KMS-11 (cell line): ENCODE measurements around the gene GRK3.
A peak's percentile ranks its signal among the peaks of the same experiment; 100 is the strongest.

Experiments used
- H2AFZ ChIP-seq: fragments of 200-600 bp; sonication (generic); 2 replicates; pipeline ENCODE4 v1.6.1; 2016; ENCODE audit warnings: antibody characterized with exemption, mixed run types, low read depth
- H3K27ac ChIP-seq: fragments of 200-600 bp; sonication (generic); 2 replicates; pipeline ENCODE4 v1.6.1; 2016; ENCODE audit warnings: mild to moderate bottlenecking, mixed run types
- H3K27me3 ChIP-seq: fragments of 200-600 bp; sonication (generic); 2 replicates; pipeline ENCODE4 v1.6.1; 2017; ENCODE audit warnings: mild to moderate bottlenecking, low read depth, mixed run types, moderate library complexity; ENCODE audit not compliant: insufficient read depth
- H3K36me3 ChIP-seq: fragments of 200-600 bp; sonication (generic); 2 replicates; pipeline ENCODE4 v1.6.1; 2017; ENCODE audit warnings: mild to moderate bottlenecking, mixed run types; ENCODE audit not compliant: insufficient read depth
- H3K4me1 ChIP-seq: fragments of 200-600 bp; sonication (generic); 2 replicates; pipeline ENCODE4 v1.6.1; 2016; ENCODE audit warnings: mild to moderate bottlenecking, low read depth, mixed run types; ENCODE audit not compliant: poor library complexity, severe bottlenecking
- H3K4me2 ChIP-seq: fragments of 200-600 bp; sonication (generic); 2 replicates; pipeline ENCODE4 v1.7.0; 2016; ENCODE audit warnings: mild to moderate bottlenecking, mixed run types
- H3K4me3 ChIP-seq: fragments of 200-600 bp; sonication (generic); IDR thresholded peaks from 2 replicates; pipeline ENCODE4 v1.6.1; 2017; ENCODE audit warnings: low read depth, low read length, mixed read lengths; ENCODE audit not compliant: insufficient read depth
- H3K79me2 ChIP-seq: fragments of 200-600 bp; sonication (generic); 2 replicates; pipeline ENCODE4 v1.6.1; 2016; ENCODE audit warnings: low read depth, mixed run types; ENCODE audit not compliant: insufficient read depth
- H3K9ac ChIP-seq: fragments of 200-600 bp; sonication (generic); 2 replicates; pipeline ENCODE4 v1.6.1; 2016; ENCODE audit warnings: mild to moderate bottlenecking, mixed run types
- H4K20me1 ChIP-seq: fragments of 200-600 bp; sonication (generic); 2 replicates; pipeline ENCODE4 v1.6.1; 2016; ENCODE audit warnings: mild to moderate bottlenecking, mixed run types; ENCODE audit not compliant: insufficient read depth
- TF ChIP-seq, protein P1 (sequence below): fragments of 200-600 bp; sonication (generic); conservative IDR thresholded peaks from 2 replicates; pipeline ENCODE4 v1.6.1; 2017; ENCODE audit warnings: low read depth, mild to moderate bottlenecking, antibody characterized with exemption, low read length, moderate library complexity, mixed read lengths

The GRK3 gene

DNA sequence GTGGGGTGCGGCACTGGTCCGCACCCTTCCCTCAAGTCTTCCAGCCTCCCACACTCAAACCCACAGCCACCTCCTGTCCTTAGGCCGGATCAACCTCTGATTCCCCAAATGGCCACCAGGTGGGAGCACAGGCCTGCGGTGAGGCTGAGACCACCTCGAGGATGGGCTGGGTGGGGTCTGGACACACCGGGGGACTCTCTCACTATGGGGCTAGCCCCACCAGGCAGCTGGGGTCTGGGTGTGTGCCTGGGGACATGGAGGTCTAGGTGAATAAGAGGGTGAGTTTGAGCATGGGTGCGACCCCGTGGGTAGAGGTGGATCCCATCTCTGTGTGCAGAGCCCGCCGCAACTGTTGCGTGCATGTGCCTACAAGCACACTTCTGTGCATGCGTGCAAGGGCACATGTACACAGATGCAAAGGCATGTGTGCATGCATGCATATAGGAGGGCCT, 210.1 kb downstream of the GRK3 start:
- Histone ChIP-seq H3K27me3 (no peaks in the 10 kb centered on the region), H3K4me1 (no peaks in the 10 kb centered on the region), H3K4me3 (no peak overlapping the region), H3K27ac (no peak overlapping the region), H3K4me2 (no peak overlapping the region), H3K9ac (no peak overlapping the region), H4K20me1 (no peaks in the 10 kb centered on the region), H3K36me3 (no peaks in the 10 kb centered on the region), H3K79me2 (no peaks in the 10 kb centered on the region), H2AFZ (no peak overlapping the region)
- TF ChIP-seq, protein P1, sequence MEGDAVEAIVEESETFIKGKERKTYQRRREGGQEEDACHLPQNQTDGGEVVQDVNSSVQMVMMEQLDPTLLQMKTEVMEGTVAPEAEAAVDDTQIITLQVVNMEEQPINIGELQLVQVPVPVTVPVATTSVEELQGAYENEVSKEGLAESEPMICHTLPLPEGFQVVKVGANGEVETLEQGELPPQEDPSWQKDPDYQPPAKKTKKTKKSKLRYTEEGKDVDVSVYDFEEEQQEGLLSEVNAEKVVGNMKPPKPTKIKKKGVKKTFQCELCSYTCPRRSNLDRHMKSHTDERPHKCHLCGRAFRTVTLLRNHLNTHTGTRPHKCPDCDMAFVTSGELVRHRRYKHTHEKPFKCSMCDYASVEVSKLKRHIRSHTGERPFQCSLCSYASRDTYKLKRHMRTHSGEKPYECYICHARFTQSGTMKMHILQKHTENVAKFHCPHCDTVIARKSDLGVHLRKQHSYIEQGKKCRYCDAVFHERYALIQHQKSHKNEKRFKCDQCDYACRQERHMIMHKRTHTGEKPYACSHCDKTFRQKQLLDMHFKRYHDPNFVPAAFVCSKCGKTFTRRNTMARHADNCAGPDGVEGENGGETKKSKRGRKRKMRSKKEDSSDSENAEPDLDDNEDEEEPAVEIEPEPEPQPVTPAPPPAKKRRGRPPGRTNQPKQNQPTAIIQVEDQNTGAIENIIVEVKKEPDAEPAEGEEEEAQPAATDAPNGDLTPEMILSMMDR: peak; percentile 65

DNA sequence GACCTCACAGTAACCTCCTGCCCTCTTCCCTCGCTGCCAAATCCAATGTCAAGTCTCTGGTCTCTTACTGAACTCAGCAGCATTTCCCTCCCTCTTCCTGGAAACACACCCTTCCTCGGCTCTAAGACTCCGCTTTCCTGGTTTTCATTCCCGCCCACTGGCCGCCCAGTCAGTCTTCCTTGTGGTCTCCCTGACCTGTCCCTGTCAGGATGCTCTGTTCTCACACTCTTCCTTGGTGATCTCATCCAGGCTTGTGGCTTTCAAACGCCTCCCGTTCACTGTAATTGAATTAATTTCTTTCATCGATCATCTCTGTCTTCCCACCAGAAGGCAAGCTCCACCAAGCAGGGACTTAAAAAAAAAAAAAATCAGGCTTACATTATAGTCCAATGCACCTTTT, 211.1 kb downstream of the GRK3 start:
- Histone ChIP-seq H3K27me3 (no peaks in the 10 kb centered on the region), H3K4me3 (no peak overlapping the region), H3K79me2 (no peaks in the 10 kb centered on the region), H3K9ac (no peak overlapping the region), H3K4me2 (no peak overlapping the region), H4K20me1 (no peaks in the 10 kb centered on the region), H3K36me3 (no peaks in the 10 kb centered on the region), H3K4me1 (no peaks in the 10 kb centered on the region), H3K27ac (no peak overlapping the region), H2AFZ (no peak overlapping the region)
- TF ChIP-seq, protein P1: no peak

DNA sequence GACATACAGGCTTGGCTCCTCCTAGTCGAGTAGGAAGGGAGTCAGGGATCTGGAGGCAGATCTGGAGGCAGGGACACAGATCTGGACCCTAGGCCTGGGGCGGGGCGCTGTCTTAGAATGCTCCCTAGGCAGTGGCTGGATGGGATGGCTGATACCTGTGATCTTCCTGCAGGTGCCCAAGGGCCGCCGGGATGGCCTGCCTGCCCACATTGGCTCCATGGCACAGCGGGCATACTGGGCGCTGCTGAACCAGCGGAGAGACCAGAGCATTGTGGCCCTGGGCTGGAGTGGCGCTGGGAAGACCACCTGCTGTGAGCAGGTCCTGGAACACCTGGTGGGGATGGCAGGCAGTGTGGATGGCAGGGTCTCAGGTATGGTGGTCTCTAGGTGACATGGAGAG, 212.9 kb downstream of the GRK3 start:
- H3K4me2 ChIP-seq: no peak overlapping the region
- no peaks in the 10 kb centered on the region for H3K36me3 ChIP-seq
- no peaks in the 10 kb centered on the region for H3K79me2 ChIP-seq
- H3K4me3 ChIP-seq: no peak overlapping the region
- no peak overlapping the region for H3K27ac ChIP-seq
- H4K20me1 ChIP-seq: no peaks in the 10 kb centered on the region
- no peak overlapping the region for H3K9ac ChIP-seq
- no peaks in the 10 kb centered on the region for H3K27me3 ChIP-seq
- H2AFZ ChIP-seq: no peak overlapping the region
- no peaks in the 10 kb centered on the region for H3K4me1 ChIP-seq
- TF ChIP-seq, protein P1: no peak

DNA sequence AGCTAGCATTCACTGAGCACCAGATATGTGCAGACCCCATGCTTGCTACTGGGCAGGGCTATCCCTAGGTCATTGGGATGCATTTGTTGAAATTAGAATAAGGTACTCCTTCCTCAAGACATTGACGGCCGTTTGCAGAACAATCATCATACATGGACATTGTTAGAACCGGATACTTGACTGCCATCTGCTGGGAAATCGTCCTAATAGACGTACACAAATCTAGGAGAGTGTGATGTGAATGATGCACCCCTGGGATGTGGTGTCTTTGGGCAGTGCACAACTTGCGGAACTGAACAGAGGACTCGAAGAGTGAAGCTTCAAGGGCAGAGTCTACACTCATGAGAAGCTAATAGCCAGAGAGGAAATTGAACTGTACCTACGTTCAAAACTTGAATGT, 213.4 kb downstream of the GRK3 start:
- H3K4me3 ChIP-seq: no peak overlapping the region
- no peak overlapping the region for H3K4me2 ChIP-seq
- H3K9ac ChIP-seq: no peak overlapping the region
- H3K4me1 ChIP-seq: no peaks in the 10 kb centered on the region
- no peak overlapping the region for H2AFZ ChIP-seq
- H4K20me1 ChIP-seq: no peaks in the 10 kb centered on the region
- H3K36me3 ChIP-seq: no peaks in the 10 kb centered on the region
- no peak overlapping the region for H3K27ac ChIP-seq
- H3K79me2 ChIP-seq: no peaks in the 10 kb centered on the region
- no peaks in the 10 kb centered on the region for H3K27me3 ChIP-seq
- TF ChIP-seq, protein P1: peak; percentile 33; the same call in 1 of the 2 replicates
